Keratinocyte (primary cell): ENCODE measurements around the gene MCF2L2.
A peak's percentile ranks its signal among the peaks of the same experiment; 100 is the strongest.

ENCODE experiments used
- EZH2 ChIP-seq: IDR thresholded peaks from one replicate; pipeline ENCODE4 v1.6.1; 2012; ENCODE audit warnings: inconsistent platforms, mild to moderate bottlenecking, low read length, moderate library complexity
- TF ChIP-seq, protein P1 (sequence below), 3 experiments: IDR thresholded peaks in 1 of 3; conservative IDR thresholded peaks in 1 of 3; optimal IDR thresholded peaks in 1 of 3; 2 replicates in 2 of 3; 3 replicates in 1 of 3; pipeline versions ENCODE3 to v1.5.1; 2011; ENCODE audit warnings: low read length in 3 of 3, mild to moderate bottlenecking in 3 of 3, moderate library complexity in 2 of 3, control low read depth in 1 of 3, inconsistent platforms in 1 of 3; ENCODE audit not compliant: insufficient read depth in 2 of 3; ENCODE audit errors: extremely low read depth in 1 of 3

- TF ChIP-seq, protein P1, sequence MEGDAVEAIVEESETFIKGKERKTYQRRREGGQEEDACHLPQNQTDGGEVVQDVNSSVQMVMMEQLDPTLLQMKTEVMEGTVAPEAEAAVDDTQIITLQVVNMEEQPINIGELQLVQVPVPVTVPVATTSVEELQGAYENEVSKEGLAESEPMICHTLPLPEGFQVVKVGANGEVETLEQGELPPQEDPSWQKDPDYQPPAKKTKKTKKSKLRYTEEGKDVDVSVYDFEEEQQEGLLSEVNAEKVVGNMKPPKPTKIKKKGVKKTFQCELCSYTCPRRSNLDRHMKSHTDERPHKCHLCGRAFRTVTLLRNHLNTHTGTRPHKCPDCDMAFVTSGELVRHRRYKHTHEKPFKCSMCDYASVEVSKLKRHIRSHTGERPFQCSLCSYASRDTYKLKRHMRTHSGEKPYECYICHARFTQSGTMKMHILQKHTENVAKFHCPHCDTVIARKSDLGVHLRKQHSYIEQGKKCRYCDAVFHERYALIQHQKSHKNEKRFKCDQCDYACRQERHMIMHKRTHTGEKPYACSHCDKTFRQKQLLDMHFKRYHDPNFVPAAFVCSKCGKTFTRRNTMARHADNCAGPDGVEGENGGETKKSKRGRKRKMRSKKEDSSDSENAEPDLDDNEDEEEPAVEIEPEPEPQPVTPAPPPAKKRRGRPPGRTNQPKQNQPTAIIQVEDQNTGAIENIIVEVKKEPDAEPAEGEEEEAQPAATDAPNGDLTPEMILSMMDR (optimal IDR thresholded peaks at IDR 0.05 in 1 of 3, IDR thresholded peaks at IDR 0.05 in 1 of 3, conservative IDR thresholded peaks at IDR 0.05 in 1 of 3; ENCODE audit: extremely low read depth in 1 of 3, insufficient read depth in 2 of 3, low read length in 3 of 3), result no peak
- TF ChIP-seq EZH2, result peak; percentile 12
These were observed 248.2 kb downstream of the MCF2L2 start for GRCh38 chr3:183180110-183180783.
